ENCODE measurements around the gene PNPLA7. TPM values are rescaled to one million over a fixed set of nuclear protein-coding genes. Genes with fewer than 3 reads are reported as not detected.

Gene PNPLA7
- polyA plus RNA-seq, 3 donors, result 2.1 to 5.1 (median 2.4) TPM

GRCh38 chr9:137488906-137489305 is 61.3 kb downstream of the PNPLA7 start:
- no peak for DNase-seq (ENCODE audit: extremely low read depth in 1 of 11, low read depth in 9 of 11, low spot score in 4 of 11)

GRCh38 chr9:137488327-137488653 is 61.9 kb downstream of the PNPLA7 start:
- DNase-seq (ENCODE audit: extremely low read depth in 1 of 11, low read depth in 9 of 11, low spot score in 4 of 11), result no peak

- no peak for DNase-seq (ENCODE audit: extremely low read depth in 1 of 11, low read depth in 9 of 11, low spot score in 4 of 11)
Observed at GRCh38 chr9:137487454-137488326, 62.5 kb downstream of the PNPLA7 start.

GRCh38 chr9:137486545-137487453 is 63.4 kb downstream of the PNPLA7 start:
- no peak for DNase-seq (ENCODE audit: extremely low read depth in 1 of 11, low read depth in 9 of 11, low spot score in 4 of 11)

GRCh38 chr9:137486141-137486490 is 64.1 kb downstream of the PNPLA7 start:
- no peak for DNase-seq (ENCODE audit: extremely low read depth in 1 of 11, low read depth in 9 of 11, low spot score in 4 of 11)

GRCh38 chr9:137485343-137486140 is 64.7 kb downstream of the PNPLA7 start:
- no peak for DNase-seq (ENCODE audit: extremely low read depth in 1 of 11, low read depth in 9 of 11, low spot score in 4 of 11)

GRCh38 chr9:137484551-137485315 is 65.5 kb downstream of the PNPLA7 start:
- DNase-seq (ENCODE audit: extremely low read depth in 1 of 11, low read depth in 9 of 11, low spot score in 4 of 11), result no peak

GRCh38 chr9:137482094-137482781 is 68.0 kb downstream of the PNPLA7 start:
- no peak for DNase-seq (ENCODE audit: extremely low read depth in 1 of 11, low read depth in 9 of 11, low spot score in 4 of 11)

- no peak for DNase-seq (ENCODE audit: extremely low read depth in 1 of 11, low read depth in 9 of 11, low spot score in 4 of 11)
Observed at GRCh38 chr9:137480686-137481683, 69.2 kb downstream of the PNPLA7 start.

GRCh38 chr9:137479892-137480685 is 70.1 kb downstream of the PNPLA7 start:
- DNase-seq (ENCODE audit: extremely low read depth in 1 of 11, low read depth in 9 of 11, low spot score in 4 of 11), result no peak

GRCh38 chr9:137478962-137479861 is 71.0 kb downstream of the PNPLA7 start:
- no peak for DNase-seq (ENCODE audit: extremely low read depth in 1 of 11, low read depth in 9 of 11, low spot score in 4 of 11)

GRCh38 chr9:137478613-137478961 is 71.6 kb downstream of the PNPLA7 start:
- no peak for DNase-seq (ENCODE audit: extremely low read depth in 1 of 11, low read depth in 9 of 11, low spot score in 4 of 11)

- no peak for DNase-seq (ENCODE audit: extremely low read depth in 1 of 11, low read depth in 9 of 11, low spot score in 4 of 11)
Observed at GRCh38 chr9:137477778-137478612, 72.2 kb downstream of the PNPLA7 start.

GRCh38 chr9:137476856-137477255 is 73.3 kb downstream of the PNPLA7 start:
- DNase-seq (ENCODE audit: extremely low read depth in 1 of 11, low read depth in 9 of 11, low spot score in 4 of 11), result no peak
